Measurements from ENCODE around the gene ADTRP. TPM values are rescaled to one million over a fixed set of nuclear protein-coding genes. Genes with fewer than 3 reads are reported as not detected.

The ADTRP gene
- total and polyA plus RNA-seq, 10 of the 15 experiments (the other 5 are each of a cell fraction or from before 2014, with no cell fraction given), result 0.10 to 2.6 (median 2.1) TPM

DNA sequence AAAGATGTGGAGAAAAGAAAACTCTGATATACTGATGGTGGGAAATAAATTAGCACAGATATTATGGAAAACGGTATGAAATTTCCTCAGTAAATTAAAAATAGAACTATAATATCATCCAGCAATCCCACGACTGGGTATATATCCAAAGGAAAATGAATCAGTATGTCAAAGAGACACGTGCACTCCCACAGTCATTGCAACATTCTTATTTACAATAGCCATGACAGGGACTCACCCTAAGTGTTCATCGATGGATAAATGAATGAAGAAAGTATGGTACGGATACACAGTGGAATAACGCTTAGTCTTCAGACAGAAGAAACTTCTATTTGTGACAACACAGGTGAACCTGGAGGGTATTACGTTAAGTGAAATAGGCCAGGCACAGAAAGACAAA lies 5.7 kb upstream of the ADTRP start:
- intact Hi-C loops (cut with micrococcal nuclease; ENCODE audit: unreplicated experiment), result no loop called here
- CTCF ChIA-PET, result interaction anchor here (0.8 to 1.1 kb wide), 3 partner anchors 16 to 87 kb away, joined by 3 read pairs; no protein-coding TSS in a partner anchor
- FAIRE-seq, result no peak

DNA sequence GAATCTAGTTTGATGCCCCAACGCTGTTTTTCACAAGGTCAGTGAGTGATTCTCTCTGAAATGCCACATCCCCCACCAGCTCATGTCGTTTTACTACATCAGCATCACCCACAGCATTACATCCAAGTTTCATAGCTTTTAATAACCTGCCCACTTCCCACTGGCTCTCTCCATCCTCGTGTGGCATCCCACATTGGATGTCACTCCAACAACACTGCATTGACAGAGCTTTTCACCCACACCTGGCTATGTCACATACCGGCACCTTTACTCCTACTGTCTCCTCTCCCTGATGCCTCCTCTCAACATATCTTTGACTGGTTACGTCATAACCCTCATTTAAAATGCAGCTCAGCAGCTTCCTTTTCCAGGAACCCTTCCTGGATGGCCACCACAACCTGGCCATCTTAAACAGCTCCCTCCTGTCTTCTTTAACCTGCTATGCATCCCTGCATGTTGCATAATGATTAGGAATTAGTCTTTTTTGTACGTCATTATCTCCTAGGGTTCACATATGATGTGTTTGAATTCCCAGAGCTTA lies 5.0 kb upstream of the ADTRP start:
- H3K79me2 ChIP-seq (ENCODE audit: control insufficient read depth, insufficient read depth, low read length), result no peaks in the 10 kb centered on the region
- TF ChIP-seq NBN (IDR thresholded peaks at IDR 0.05) (no peak), TARDBP (IDR thresholded peaks at IDR 0.05; ENCODE audit: borderline replicate concordance) (no peak), SIX5 (IDR thresholded peaks at IDR 0.05; ENCODE audit: low read depth, low read length, severe bottlenecking) (no peak), MTA3 (IDR thresholded peaks at IDR 0.05; ENCODE audit: borderline replicate concordance, low read length) (no peak), PML (IDR thresholded peaks at IDR 0.05; ENCODE audit: low read length) (no peak), BMI1 (IDR thresholded peaks at IDR 0.05; ENCODE audit: borderline replicate concordance) (no peak), ZBED1 (IDR thresholded peaks at IDR 0.05; ENCODE audit: borderline replicate concordance) (no peak), NFYA (IDR thresholded peaks at IDR 0.05; ENCODE audit: borderline replicate concordance, low read depth, low read length) (no peak), BHLHE40 (IDR thresholded peaks at IDR 0.05; ENCODE audit: borderline replicate concordance in 1 of 2, low read depth in 2 of 2, low read length in 1 of 2) (no peak), NR2C1 (IDR thresholded peaks at IDR 0.05) (no peak), PAX5 (IDR thresholded peaks at IDR 0.05; ENCODE audit: borderline replicate concordance, low read depth, low read length) (no peak)
- TF ChIP-seq, protein P1, sequence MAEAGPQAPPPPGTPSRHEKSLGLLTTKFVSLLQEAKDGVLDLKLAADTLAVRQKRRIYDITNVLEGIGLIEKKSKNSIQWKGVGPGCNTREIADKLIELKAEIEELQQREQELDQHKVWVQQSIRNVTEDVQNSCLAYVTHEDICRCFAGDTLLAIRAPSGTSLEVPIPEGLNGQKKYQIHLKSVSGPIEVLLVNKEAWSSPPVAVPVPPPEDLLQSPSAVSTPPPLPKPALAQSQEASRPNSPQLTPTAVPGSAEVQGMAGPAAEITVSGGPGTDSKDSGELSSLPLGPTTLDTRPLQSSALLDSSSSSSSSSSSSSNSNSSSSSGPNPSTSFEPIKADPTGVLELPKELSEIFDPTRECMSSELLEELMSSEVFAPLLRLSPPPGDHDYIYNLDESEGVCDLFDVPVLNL (IDR thresholded peaks at IDR 0.05; ENCODE audit: low read depth, low read length), result no peak

More for the DNA sequence above, 5.7 kb upstream of the ADTRP start:
- Histone ChIP-seq H3K4me2 (ENCODE audit: control insufficient read depth, insufficient read depth) (no peak overlapping the region), H3K4me3 (no peak overlapping the region), H3K79me2 (ENCODE audit: control insufficient read depth, insufficient read depth, low read length) (no peaks in the 10 kb centered on the region), H3K27ac (ENCODE audit: control insufficient read depth, insufficient read depth) (no peak overlapping the region), H4K20me1 (ENCODE audit: control insufficient read depth, insufficient read depth) (no peaks in the 10 kb centered on the region), H3K4me1 (ENCODE audit: control insufficient read depth, insufficient read depth, low read length) (peaks cover 25% of the 10 kb centered on the region), H3K27me3 (replicated peaks in 1 of 2; ENCODE audit: control insufficient read depth in 2 of 2, insufficient read depth in 2 of 2, low read length in 1 of 2) (no peaks in the 10 kb centered on the region), H3K9me3 (replicated peaks; ENCODE audit: control insufficient read depth, insufficient read depth, low read length) (peaks cover 2% of the 10 kb centered on the region), H3K9ac (ENCODE audit: control insufficient read depth, insufficient read depth, low read length) (no peak overlapping the region), H2AFZ (ENCODE audit: control insufficient read depth, low read depth, low read length) (no peak overlapping the region), H3K36me3 (ENCODE audit: control insufficient read depth in 2 of 2, insufficient read depth in 2 of 2, low read length in 1 of 2) (no peaks in the 10 kb centered on the region)
- BruUV-seq (replicated peaks), result no TSS peak
- ChIA-PET SMC1A (ENCODE audit: uncharacterized antibody, unreplicated experiment) (interaction anchor here (1.1 to 3.2 kb wide), 5 partner anchors 20 to 57 kb away, joined by 3 to 25 read pairs (median 10); no protein-coding TSS in a partner anchor), RAD21 (ENCODE audit: unreplicated experiment) (interaction anchor here (1.2 to 3.1 kb wide), 2 partner anchors 41 to 73 kb away, joined by 3 to 50 read pairs; no protein-coding TSS in a partner anchor), POLR2A (interaction anchor here (1.0 to 2.6 kb wide), 2 partner anchors 53 to 274 kb away, joined by 6 to 16 read pairs; no protein-coding TSS in a partner anchor)
- no peak for DNase-seq (ENCODE audit: low read depth, low spot score)
- ATAC-seq, result no peak
- in situ Hi-C loops (cut with MboI), result no loop called here
- TF ChIP-seq, protein P2, sequence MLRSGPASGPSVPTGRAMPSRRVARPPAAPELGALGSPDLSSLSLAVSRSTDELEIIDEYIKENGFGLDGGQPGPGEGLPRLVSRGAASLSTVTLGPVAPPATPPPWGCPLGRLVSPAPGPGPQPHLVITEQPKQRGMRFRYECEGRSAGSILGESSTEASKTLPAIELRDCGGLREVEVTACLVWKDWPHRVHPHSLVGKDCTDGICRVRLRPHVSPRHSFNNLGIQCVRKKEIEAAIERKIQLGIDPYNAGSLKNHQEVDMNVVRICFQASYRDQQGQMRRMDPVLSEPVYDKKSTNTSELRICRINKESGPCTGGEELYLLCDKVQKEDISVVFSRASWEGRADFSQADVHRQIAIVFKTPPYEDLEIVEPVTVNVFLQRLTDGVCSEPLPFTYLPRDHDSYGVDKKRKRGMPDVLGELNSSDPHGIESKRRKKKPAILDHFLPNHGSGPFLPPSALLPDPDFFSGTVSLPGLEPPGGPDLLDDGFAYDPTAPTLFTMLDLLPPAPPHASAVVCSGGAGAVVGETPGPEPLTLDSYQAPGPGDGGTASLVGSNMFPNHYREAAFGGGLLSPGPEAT (IDR thresholded peaks at IDR 0.05; ENCODE audit: low read depth), result no peak
- 68% methylated on average over 7 of the region's 7 CpGs for WGBS (ENCODE audit: insufficient coverage, insufficient replicate concordance, low lambda C conversion rate, missing lambda C conversion rate)

More for the DNA sequence above, 5.0 kb upstream of the ADTRP start:
- in situ Hi-C loops (cut with MboI), result no loop called here
- FAIRE-seq (no peak), DNase-seq (ENCODE audit: low read depth, low spot score) (no peak), ATAC-seq (no peak)
- ChIA-PET POLR2A (interaction anchor here (1.0 to 1.3 kb wide), 2 partner anchors 51 to 275 kb away, joined by 3 to 6 read pairs; no protein-coding TSS in a partner anchor), CTCF (interaction anchor here (0.7 to 2.0 kb wide), 9 partner anchors 10 to 148 kb away, joined by 3 to 7 read pairs (median 3); no protein-coding TSS in a partner anchor), RAD21 (ENCODE audit: unreplicated experiment) (interaction anchor here (0.7 to 1.5 kb wide), 6 partner anchors 31 to 72 kb away, joined by 3 to 5 read pairs (median 3); no protein-coding TSS in a partner anchor), SMC1A (ENCODE audit: uncharacterized antibody, unreplicated experiment) (interaction anchor here (0.7 to 2.1 kb wide), 15 partner anchors 9 to 282 kb away, joined by 3 to 13 read pairs (median 4); no protein-coding TSS in a partner anchor)
- no peak overlapping the region for H3K9ac ChIP-seq (ENCODE audit: control insufficient read depth, insufficient read depth, low read length)
- H3K4me2 ChIP-seq (ENCODE audit: control insufficient read depth, insufficient read depth), result no peak overlapping the region
- H2AFZ ChIP-seq (ENCODE audit: control insufficient read depth, low read depth, low read length), result no peak overlapping the region
- peaks cover 2% of the 10 kb centered on the region for H3K9me3 ChIP-seq (replicated peaks; ENCODE audit: control insufficient read depth, insufficient read depth, low read length)
- intact Hi-C loops (cut with micrococcal nuclease; ENCODE audit: unreplicated experiment), result no loop called here
- no peak overlapping the region for H3K4me3 ChIP-seq
- WGBS (ENCODE audit: insufficient coverage, insufficient replicate concordance, low lambda C conversion rate, missing lambda C conversion rate), result 50% methylated on average over 6 of the region's 6 CpGs
- no peaks in the 10 kb centered on the region for H3K36me3 ChIP-seq (ENCODE audit: control insufficient read depth in 2 of 2, insufficient read depth in 2 of 2, low read length in 1 of 2)
- H3K4me1 ChIP-seq (ENCODE audit: control insufficient read depth, insufficient read depth, low read length), result peaks cover 25% of the 10 kb centered on the region
- BruUV-seq (replicated peaks), result no TSS peak
- no peak overlapping the region for H3K27ac ChIP-seq (ENCODE audit: control insufficient read depth, insufficient read depth)
- no peaks in the 10 kb centered on the region for H3K27me3 ChIP-seq (replicated peaks in 1 of 2; ENCODE audit: control insufficient read depth in 2 of 2, insufficient read depth in 2 of 2, low read length in 1 of 2)
- H4K20me1 ChIP-seq (ENCODE audit: control insufficient read depth, insufficient read depth), result no peaks in the 10 kb centered on the region
